Articular chondrocyte of knee joint (primary cell): ENCODE results near the gene CTSD. TPM values are rescaled to one million over a fixed set of nuclear protein-coding genes. Genes with fewer than 3 reads are reported as not detected.

Experiments
- total RNA-seq: library from RNA; depleted of rRNA; stranded (reverse); fragments of >200 nt; gene quantifications from 2 replicates; pipeline ENCODE4 v1.2.3, GENCODE V29; 2012

The CTSD gene
- 222 and 262 TPM in 2 replicates for total RNA-seq

DNA sequence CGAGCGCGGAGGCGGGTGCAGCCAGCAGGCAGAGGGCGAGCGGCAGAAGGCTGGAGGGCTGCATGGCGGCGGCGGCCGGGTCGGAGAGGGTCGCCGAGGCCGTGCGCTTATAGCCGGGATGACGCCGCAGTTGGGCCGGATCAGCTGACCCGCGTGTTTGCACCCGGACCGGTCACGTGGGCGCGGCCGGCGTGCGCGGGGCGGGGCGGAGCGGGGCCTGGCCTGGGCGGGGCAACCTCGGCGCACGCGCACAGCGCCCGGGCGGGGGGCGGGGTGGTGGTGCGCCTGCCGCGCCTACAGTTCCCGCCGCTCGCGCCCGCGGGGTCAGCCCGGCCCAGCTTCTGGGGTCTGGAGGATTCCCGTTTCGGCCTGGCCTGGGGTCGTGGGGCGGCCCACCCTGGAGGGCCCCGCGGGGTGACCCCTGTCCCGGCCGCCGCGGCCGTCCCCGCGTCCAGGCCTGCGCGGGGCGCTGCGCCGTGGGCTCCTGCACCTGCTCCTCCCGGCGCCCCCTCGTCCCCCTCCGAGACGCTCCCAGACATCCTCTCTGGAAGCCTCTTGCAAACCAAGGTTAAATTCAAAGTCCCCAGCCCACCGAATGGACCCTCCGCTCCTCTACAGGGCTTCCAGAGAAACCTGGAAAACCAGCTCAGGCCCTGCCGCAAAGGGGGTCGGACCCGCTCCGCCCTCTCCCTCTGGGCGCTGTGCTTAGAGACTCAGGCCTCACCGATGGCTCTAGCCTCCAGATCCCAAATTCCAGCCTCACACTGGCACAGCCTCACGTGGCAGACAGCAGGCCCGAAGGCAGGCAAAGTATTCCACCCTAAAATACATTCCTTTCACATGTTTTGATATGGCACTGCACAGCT lies at the start of gene CTSD:
TSS of gene CTSD (minus strand) at position 132 of the 866 bp plus-strand sequence. CDS start at position 64, 68 bp downstream.

GRCh38 chr11:1750481-1750839 lies 13.3 kb downstream of the CTSD start, which contains the start of gene IFITM10:
Gene IFITM10, minus strand, starts transcription at chr11:1750595. Its CDS starts 153 bp downstream, at chr11:1750442.

Other genes with a start within 250 kb of the CTSD start
- 0.32 and 0.39 TPM in 2 replicates for gene DUSP8, start 191.7 kb downstream of the CTSD start, total RNA-seq
- gene KRTAP5-1, start 178.6 kb downstream of the CTSD start, total RNA-seq = not detected in 2 replicates
- not detected in 2 replicates for gene KRTAP5-2, start 165.6 kb downstream of the CTSD start, total RNA-seq
- not detected in 2 replicates for gene KRTAP5-3, start 155.5 kb downstream of the CTSD start, total RNA-seq
- not detected in 2 replicates for gene KRTAP5-4, start 141.8 kb downstream of the CTSD start, total RNA-seq
- not detected in 2 replicates for gene KRTAP5-5, start 134.2 kb downstream of the CTSD start, total RNA-seq
- not detected in 2 replicates for gene KRTAP5-6, start 66.7 kb downstream of the CTSD start, total RNA-seq
- 5.5 and 9.5 TPM in 2 replicates for gene IFITM10, start 13.3 kb downstream of the CTSD start, total RNA-seq
- gene SYT8, start 71.1 kb upstream of the CTSD start, total RNA-seq = not detected in 2 replicates
- gene TNNI2, start 75.1 kb upstream of the CTSD start, total RNA-seq = not detected in 2 replicates
- 84.1 and 94.5 TPM in 2 replicates for gene LSP1, start 89.2 kb upstream of the CTSD start, total RNA-seq
- gene PRR33, start 128.0 kb upstream of the CTSD start, total RNA-seq = under 0.01 TPM in 1 of 2 replicates, not detected in the other
- 0.43 TPM in 1 of 2 replicates, not detected in the other for gene TNNT3, start 155.8 kb upstream of the CTSD start, total RNA-seq
- gene MRPL23, start 183.4 kb upstream of the CTSD start, total RNA-seq = 106 and 109 TPM in 2 replicates
- gene H19, start 233.9 kb upstream of the CTSD start, total RNA-seq = 29.9 and 77.0 TPM in 2 replicates